Neural cell (in vitro differentiated cells): Measurements from ENCODE around the gene CNST.

Source experiments
- EP300 ChIP-seq: fragments of 450-650 bp; conservative IDR thresholded peaks from 2 replicates; pipeline ENCODE4 v1.6.1; 2014; ENCODE audit warnings: antibody characterized with exemption, mild to moderate bottlenecking, moderate library complexity; ENCODE audit not compliant: poor library complexity, severe bottlenecking
- EZH2 ChIP-seq: fragments of 200-600, 300-800 bp; shearing (Covaris generic), sonication (generic); IDR thresholded peaks from 2 replicates; pipeline ENCODE4 v1.6.1; 2014; ENCODE audit warnings: antibody characterized with exemption, low read length, borderline replicate concordance, mild to moderate bottlenecking; ENCODE audit not compliant: insufficient read depth, poor library complexity, severe bottlenecking
- POLR2AphosphoS5 ChIP-seq: IDR thresholded peaks from 2 replicates; pipeline ENCODE4 v1.6.1; 2012
- TAF1 ChIP-seq: IDR thresholded peaks from 2 replicates; pipeline ENCODE4 v1.6.1; 2012; ENCODE audit warnings: low read depth
- TF ChIP-seq, protein P1 (sequence below): fragments of 450-650 bp; IDR thresholded peaks from 2 replicates; pipeline ENCODE4 v1.5.1; 2014; ENCODE audit warnings: antibody characterized with exemption, mild to moderate bottlenecking, moderate library complexity; ENCODE audit not compliant: poor library complexity, severe bottlenecking

GRCh38 chr1:246559310-246559709 lies 6.9 kb upstream of the CNST start:
- TF ChIP-seq, protein P1, sequence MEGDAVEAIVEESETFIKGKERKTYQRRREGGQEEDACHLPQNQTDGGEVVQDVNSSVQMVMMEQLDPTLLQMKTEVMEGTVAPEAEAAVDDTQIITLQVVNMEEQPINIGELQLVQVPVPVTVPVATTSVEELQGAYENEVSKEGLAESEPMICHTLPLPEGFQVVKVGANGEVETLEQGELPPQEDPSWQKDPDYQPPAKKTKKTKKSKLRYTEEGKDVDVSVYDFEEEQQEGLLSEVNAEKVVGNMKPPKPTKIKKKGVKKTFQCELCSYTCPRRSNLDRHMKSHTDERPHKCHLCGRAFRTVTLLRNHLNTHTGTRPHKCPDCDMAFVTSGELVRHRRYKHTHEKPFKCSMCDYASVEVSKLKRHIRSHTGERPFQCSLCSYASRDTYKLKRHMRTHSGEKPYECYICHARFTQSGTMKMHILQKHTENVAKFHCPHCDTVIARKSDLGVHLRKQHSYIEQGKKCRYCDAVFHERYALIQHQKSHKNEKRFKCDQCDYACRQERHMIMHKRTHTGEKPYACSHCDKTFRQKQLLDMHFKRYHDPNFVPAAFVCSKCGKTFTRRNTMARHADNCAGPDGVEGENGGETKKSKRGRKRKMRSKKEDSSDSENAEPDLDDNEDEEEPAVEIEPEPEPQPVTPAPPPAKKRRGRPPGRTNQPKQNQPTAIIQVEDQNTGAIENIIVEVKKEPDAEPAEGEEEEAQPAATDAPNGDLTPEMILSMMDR, result no peak
- no peak for TF ChIP-seq POLR2AphosphoS5
- no peak for TF ChIP-seq TAF1
- no peak for TF ChIP-seq EP300
- TF ChIP-seq EZH2, result no peak
